Stimulated activated naive B cell treated with anti-CD40 and anti-IgM and Interleukin-4, amounts not matched to agents 10 μg/mL and 1 μg/mL and 100 μg/mL, for 72 hours (primary cell): Measurements from ENCODE around the gene KCMF1.

Experiments
- ATAC-seq, 2 donors: fragments of 150-1000 bp; cut with Tn5 transposase; replicated peaks; 2 replicates each; pipeline ENCODE4 v1.10.0; 2021; ENCODE audit warnings: moderate library complexity in 1 of 2
- DNase-seq: peaks from one replicate; pipeline ENCODE4 v3.0.0; 2021
- H3K27ac Mint-ChIP-seq: one replicate; pipeline ENCODE4 v1.8.0; 2022; ENCODE audit warnings: mild to moderate bottlenecking, mixed read lengths
- H3K27me3 Mint-ChIP-seq, 2 donors: one replicate each; pipeline ENCODE4 v1.8.0; 2022; ENCODE audit warnings: mixed read lengths in 2 of 2
- H3K36me3 Mint-ChIP-seq, 2 donors: one replicate each; pipeline ENCODE4 v1.8.0; 2022; ENCODE audit warnings: mixed read lengths in 2 of 2, mild to moderate bottlenecking in 1 of 2
- H3K4me1 Mint-ChIP-seq, 2 donors: one replicate each; pipeline ENCODE4 v1.8.0; 2022; ENCODE audit warnings: mixed read lengths in 2 of 2, mild to moderate bottlenecking in 1 of 2
- H3K4me3 Mint-ChIP-seq, 2 donors: one replicate each; pipeline ENCODE4 v1.8.0; 2022; ENCODE audit warnings: mild to moderate bottlenecking in 2 of 2, mixed read lengths in 2 of 2, moderate library complexity in 1 of 2
- H3K9me3 Mint-ChIP-seq, 2 donors: one replicate each; pipeline ENCODE4 v1.8.0; 2022; ENCODE audit warnings: mixed read lengths in 2 of 2, mild to moderate bottlenecking in 1 of 2

Gene KCMF1

DNA sequence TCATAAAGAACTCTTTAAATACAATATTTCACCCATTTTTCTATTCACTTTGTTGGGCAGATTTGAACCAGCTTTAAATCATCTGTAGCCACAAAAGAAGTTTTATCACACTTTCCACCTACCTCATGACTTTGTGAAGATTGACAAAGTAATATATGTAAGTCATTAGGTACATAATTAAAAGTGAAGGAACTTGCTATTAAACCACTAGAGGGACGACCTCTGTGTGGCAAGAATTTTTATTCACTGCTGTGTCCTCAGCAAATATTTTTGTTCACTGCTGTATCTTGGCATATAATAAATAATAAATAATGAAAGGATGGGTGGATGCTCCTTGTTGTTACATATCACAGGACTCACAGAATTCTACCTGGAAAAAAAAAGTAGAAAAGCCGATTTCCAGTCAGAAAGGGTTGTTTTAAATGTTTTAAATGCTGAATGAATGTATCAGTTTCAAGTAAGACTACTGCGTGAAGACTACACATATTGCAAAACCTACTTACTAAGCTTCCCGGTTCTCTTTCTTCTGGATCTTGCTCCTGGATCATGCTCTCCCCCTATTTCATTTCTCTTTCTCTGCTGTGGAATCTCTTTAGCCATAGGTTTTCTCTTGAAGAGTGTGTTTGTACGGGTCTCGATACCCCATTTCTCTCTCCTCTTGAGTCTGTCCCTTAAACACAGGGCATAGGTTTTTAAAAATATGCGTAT lies 44.8 kb downstream of the KCMF1 start:
- peaks cover 14 to 23% of the 10 kb centered on the region in 2 donors for H3K36me3 Mint-ChIP-seq
- peaks cover 38 to 75% of the 10 kb centered on the region in 2 donors for H3K4me1 Mint-ChIP-seq
- DNase-seq: no peak
- no peak overlapping the region for H3K4me3 Mint-ChIP-seq
- no peaks in the 10 kb centered on the region for H3K9me3 Mint-ChIP-seq
- H3K27me3 Mint-ChIP-seq: no peaks in the 10 kb centered on the region
- no peak for ATAC-seq
- no peak overlapping the region for H3K27ac Mint-ChIP-seq

GRCh38 chr2:85016446-85016845 lies 45.5 kb downstream of the KCMF1 start:
- Mint-ChIP-seq H3K4me1 (peaks cover 32 to 74% of the 10 kb centered on the region in 2 donors), H3K4me3 (no peak overlapping the region), H3K27me3 (no peaks in the 10 kb centered on the region), H3K9me3 (no peaks in the 10 kb centered on the region), H3K27ac (no peak overlapping the region), H3K36me3 (peaks cover 10 to 21% of the 10 kb centered on the region in 2 donors)
- no peak for ATAC-seq
- DNase-seq: no peak

GRCh38 chr2:85017411-85018048 lies 46.6 kb downstream of the KCMF1 start:
- Mint-ChIP-seq H3K36me3 (peaks cover 8 to 17% of the 10 kb centered on the region in 2 donors), H3K9me3 (no peaks in the 10 kb centered on the region), H3K4me1 (peaks cover 26 to 63% of the 10 kb centered on the region in 2 donors), H3K27ac (peak overlapping the region; percentile 71), H3K4me3 (no peak overlapping the region), H3K27me3 (no peaks in the 10 kb centered on the region)
- no peak for ATAC-seq
- no peak for DNase-seq

DNA sequence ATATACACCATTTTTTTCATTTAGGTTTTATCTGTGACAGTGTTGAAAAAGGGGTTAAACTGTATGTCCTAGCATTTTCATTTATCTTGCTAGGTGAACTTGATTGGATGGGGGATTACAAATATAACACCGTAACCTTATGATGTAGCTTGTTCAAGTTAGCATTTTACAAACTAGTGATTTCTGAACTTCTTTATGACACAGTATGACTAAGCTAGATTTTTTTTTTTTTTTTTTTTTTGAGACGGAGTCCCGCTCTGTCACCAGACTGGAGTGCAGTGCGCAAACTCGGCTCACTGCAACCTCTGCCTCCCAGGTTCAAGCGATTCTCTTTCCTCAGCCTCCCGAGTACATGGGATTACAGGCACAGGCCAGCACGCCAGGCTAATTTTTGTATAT lies 47.1 kb downstream of the KCMF1 start:
- ATAC-seq (peak in 1 of 2 donors; percentile 23), DNase-seq (no peak)
- no peaks in the 10 kb centered on the region for H3K27me3 Mint-ChIP-seq
- H3K4me1 Mint-ChIP-seq: peaks cover 21 to 58% of the 10 kb centered on the region in 2 donors
- no peaks in the 10 kb centered on the region for H3K9me3 Mint-ChIP-seq
- H3K36me3 Mint-ChIP-seq: peaks cover 8 to 15% of the 10 kb centered on the region in 2 donors
- peak overlapping the region; percentile 71 for H3K27ac Mint-ChIP-seq
- H3K4me3 Mint-ChIP-seq: no peak overlapping the region

- Mint-ChIP-seq H3K4me3 (no peak overlapping the region), H3K27me3 (no peaks in the 10 kb centered on the region), H3K9me3 (no peaks in the 10 kb centered on the region), H3K36me3 (peaks cover 8 to 21% of the 10 kb centered on the region in 2 donors), H3K27ac (no peak overlapping the region), H3K4me1 (peaks cover 15 to 59% of the 10 kb centered on the region in 2 donors)
- ATAC-seq (no peak), DNase-seq (no peak)
These were observed 48.2 kb downstream of the KCMF1 start for GRCh38 chr2:85019121-85019520.

DNA sequence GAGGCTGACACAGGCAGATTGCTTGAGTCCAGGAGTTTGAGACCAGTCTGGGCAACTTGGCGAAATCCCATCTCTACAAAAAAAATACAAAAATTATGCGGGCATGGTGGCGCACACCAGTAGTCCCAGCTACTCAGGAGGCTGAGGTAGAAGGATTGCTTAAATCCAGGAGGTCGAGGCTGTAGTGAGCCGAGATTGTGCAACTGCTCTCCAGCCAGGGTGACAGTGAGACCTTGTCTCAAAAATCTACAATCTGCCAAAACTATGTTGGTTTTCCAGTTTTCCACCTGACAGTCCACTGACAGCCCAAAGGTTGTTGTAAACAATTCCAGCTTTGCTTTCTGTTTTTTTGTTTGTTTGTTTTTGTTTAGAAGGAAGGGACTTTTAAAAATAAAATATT lies 51.3 kb downstream of the KCMF1 start:
- Mint-ChIP-seq H3K4me1 (peaks cover 19 to 57% of the 10 kb centered on the region in 2 donors), H3K27ac (no peak overlapping the region)
- ATAC-seq: no peak

DNA sequence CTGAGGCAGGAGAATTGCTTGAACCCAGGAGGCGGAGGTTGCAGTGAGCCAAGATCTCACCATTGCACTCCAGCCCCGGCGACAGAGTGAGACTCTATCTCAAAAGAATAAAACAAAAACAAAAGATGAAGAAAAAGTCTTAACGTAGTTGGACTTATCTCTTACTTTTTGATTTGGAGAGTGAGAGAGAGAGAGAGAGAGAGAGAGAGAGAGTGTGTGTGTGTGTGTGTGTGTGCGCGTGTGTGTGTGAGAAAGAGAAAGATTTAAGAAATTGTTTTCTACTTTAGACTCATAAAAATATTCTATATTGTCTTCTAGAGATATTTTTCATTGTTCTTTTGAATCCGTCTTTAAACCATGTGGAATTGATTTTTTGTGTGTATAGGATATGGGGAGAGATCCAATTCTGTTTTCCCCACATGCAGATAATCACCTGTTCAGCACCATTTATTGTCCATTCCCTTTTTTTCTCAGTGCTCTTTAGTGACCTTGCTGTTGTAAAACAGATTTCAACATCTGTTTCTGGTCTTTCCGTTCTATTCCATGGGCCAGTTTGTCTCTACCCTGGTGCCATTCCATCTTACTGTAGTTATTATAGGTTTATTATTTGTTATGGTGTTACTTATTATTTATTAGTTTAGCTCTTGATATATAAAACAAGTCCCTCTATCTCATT lies 53.5 kb downstream of the KCMF1 start:
- no peaks in the 10 kb centered on the region for H3K27me3 Mint-ChIP-seq
- DNase-seq (no peak), ATAC-seq (no peak)
- H3K27ac Mint-ChIP-seq: peak overlapping the region; percentile 31
- peaks cover 17 to 43% of the 10 kb centered on the region in 2 donors for H3K4me1 Mint-ChIP-seq
- no peaks in the 10 kb centered on the region for H3K9me3 Mint-ChIP-seq
- H3K36me3 Mint-ChIP-seq: peaks cover 13 to 42% of the 10 kb centered on the region in 2 donors
- H3K4me3 Mint-ChIP-seq: no peak overlapping the region

More for the DNA sequence above, 51.3 kb downstream of the KCMF1 start:
- no peaks in the 10 kb centered on the region for H3K9me3 Mint-ChIP-seq
- no peak for DNase-seq
- H3K27me3 Mint-ChIP-seq: no peaks in the 10 kb centered on the region
- no peak overlapping the region for H3K4me3 Mint-ChIP-seq
- peaks cover 8 to 31% of the 10 kb centered on the region in 2 donors for H3K36me3 Mint-ChIP-seq

- H3K4me1 Mint-ChIP-seq: peaks cover 2 to 5% of the 10 kb centered on the region in 2 donors
- H3K4me3 Mint-ChIP-seq: no peak overlapping the region
- H3K27ac Mint-ChIP-seq: no peak overlapping the region
- ATAC-seq (no peak), DNase-seq (no peak)
- H3K9me3 Mint-ChIP-seq: no peaks in the 10 kb centered on the region
- H3K27me3 Mint-ChIP-seq: no peaks in the 10 kb centered on the region
- peaks cover 18 to 47% of the 10 kb centered on the region in 2 donors for H3K36me3 Mint-ChIP-seq
These were observed 61.7 kb downstream of the KCMF1 start for GRCh38 chr2:85032621-85033020.

GRCh38 chr2:85033388-85033787 lies 62.4 kb downstream of the KCMF1 start:
- Mint-ChIP-seq H3K9me3 (no peaks in the 10 kb centered on the region), H3K27me3 (no peaks in the 10 kb centered on the region), H3K36me3 (peaks cover 16 to 45% of the 10 kb centered on the region in 2 donors), H3K27ac (peak overlapping the region; percentile 62), H3K4me3 (no peak overlapping the region), H3K4me1 (peaks cover 2 to 5% of the 10 kb centered on the region in 2 donors)
- ATAC-seq (no peak), DNase-seq (no peak)

DNA sequence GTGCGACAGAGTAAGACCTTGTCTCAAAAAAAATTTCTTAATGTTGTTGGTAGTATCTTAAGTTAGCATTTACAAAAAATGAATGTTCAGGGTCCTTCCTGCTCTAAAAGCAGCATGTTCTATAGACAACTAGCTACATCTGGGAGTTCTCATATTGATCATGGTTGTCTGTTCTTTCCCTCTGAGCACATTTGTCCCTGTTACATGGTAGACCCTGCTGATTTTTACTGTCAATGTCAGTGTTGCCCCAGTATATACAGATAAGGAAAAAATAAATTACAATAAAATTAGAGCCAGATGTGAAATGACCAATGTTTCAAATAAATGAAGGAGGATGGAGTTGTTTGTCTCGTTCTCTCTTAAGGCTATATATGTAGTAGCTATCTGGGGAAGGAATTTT lies 63.2 kb downstream of the KCMF1 start:
- Mint-ChIP-seq H3K27ac (no peak overlapping the region), H3K4me3 (no peak overlapping the region), H3K9me3 (no peaks in the 10 kb centered on the region), H3K27me3 (no peaks in the 10 kb centered on the region), H3K36me3 (peaks cover 12 to 47% of the 10 kb centered on the region in 2 donors), H3K4me1 (peaks cover 2 to 5% of the 10 kb centered on the region in 2 donors)
- DNase-seq: no peak
- no peak for ATAC-seq

GRCh38 chr2:85037622-85038021 lies 66.7 kb downstream of the KCMF1 start:
- DNase-seq (no peak), ATAC-seq (no peak)
- Mint-ChIP-seq H3K4me3 (no peak overlapping the region), H3K27ac (no peak overlapping the region), H3K4me1 (peaks cover 3 to 6% of the 10 kb centered on the region in 2 donors), H3K9me3 (no peaks in the 10 kb centered on the region), H3K27me3 (no peaks in the 10 kb centered on the region), H3K36me3 (peaks cover 6 to 48% of the 10 kb centered on the region in 2 donors)

DNA sequence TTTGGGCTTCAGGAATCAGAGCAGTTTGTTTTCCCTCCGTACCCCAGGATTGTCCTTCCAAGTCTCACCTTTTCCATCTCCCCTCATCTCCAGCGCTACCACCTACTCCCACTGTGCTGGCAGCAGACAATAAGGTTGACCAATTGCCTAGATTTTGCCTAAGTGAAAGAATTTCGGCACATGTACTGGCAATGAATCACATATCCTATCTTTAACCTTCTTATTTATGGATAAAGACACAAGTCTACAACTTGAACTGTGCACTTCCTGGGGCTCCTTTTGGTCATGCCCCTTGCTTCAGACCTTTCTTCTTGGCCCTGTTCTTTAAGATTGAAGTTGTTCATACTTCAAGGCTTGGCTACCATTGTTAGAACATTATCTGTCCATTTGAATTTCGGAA lies 71.4 kb downstream of the KCMF1 start:
- Mint-ChIP-seq H3K4me3 (no peak overlapping the region), H3K4me1 (peaks cover 0 to 6% of the 10 kb centered on the region in 2 donors), H3K27me3 (no peaks in the 10 kb centered on the region), H3K27ac (no peak overlapping the region), H3K36me3 (peaks cover 20 to 53% of the 10 kb centered on the region in 2 donors), H3K9me3 (no peaks in the 10 kb centered on the region)
- DNase-seq (no peak), ATAC-seq (no peak)

GRCh38 chr2:85048534-85048933 lies 77.6 kb downstream of the KCMF1 start:
- H3K9me3 Mint-ChIP-seq: no peaks in the 10 kb centered on the region
- ATAC-seq: no peak
- no peak overlapping the region for H3K27ac Mint-ChIP-seq
- H3K4me3 Mint-ChIP-seq: no peak overlapping the region
- DNase-seq: no peak
- peaks cover 2 to 6% of the 10 kb centered on the region in 2 donors for H3K4me1 Mint-ChIP-seq
- no peaks in the 10 kb centered on the region for H3K27me3 Mint-ChIP-seq
- H3K36me3 Mint-ChIP-seq: peaks cover 26 to 41% of the 10 kb centered on the region in 2 donors

DNA sequence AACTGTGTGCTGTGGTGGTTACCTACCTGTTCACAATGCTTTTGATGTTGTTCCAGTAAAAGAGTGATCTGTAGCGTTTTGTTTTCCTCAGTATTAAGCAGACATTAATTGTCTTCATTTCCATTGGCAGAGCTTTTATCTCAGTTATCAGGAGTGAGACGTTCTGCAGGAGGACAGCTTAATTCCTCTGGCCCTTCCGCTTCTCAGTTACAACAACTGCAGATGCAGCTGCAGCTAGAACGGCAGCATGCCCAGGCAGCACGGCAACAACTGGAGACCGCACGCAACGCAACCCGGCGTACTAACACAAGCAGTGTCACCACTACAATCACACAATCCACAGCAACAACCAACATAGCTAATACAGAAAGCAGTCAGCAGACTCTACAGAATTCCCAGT lies 78.3 kb downstream of the KCMF1 start:
- peaks cover 28 to 43% of the 10 kb centered on the region in 2 donors for H3K36me3 Mint-ChIP-seq
- H3K27ac Mint-ChIP-seq: no peak overlapping the region
- no peaks in the 10 kb centered on the region for H3K27me3 Mint-ChIP-seq

More for the DNA sequence above, 78.3 kb downstream of the KCMF1 start:
- peaks cover 4 to 6% of the 10 kb centered on the region in 2 donors for H3K4me1 Mint-ChIP-seq
- H3K4me3 Mint-ChIP-seq: no peak overlapping the region
- H3K9me3 Mint-ChIP-seq: no peaks in the 10 kb centered on the region
- no peak for DNase-seq
- ATAC-seq: no peak
